Measurements from ENCODE around the gene RNASE8. TPM values are rescaled to one million over a fixed set of nuclear protein-coding genes. Genes with fewer than 3 reads are reported as not detected.

RNASE8 gene
- total and polyA plus RNA-seq, 2 of the 8 experiments (the other 6 are each of a cell fraction or from before 2014, with no cell fraction given): not detected

DNA sequence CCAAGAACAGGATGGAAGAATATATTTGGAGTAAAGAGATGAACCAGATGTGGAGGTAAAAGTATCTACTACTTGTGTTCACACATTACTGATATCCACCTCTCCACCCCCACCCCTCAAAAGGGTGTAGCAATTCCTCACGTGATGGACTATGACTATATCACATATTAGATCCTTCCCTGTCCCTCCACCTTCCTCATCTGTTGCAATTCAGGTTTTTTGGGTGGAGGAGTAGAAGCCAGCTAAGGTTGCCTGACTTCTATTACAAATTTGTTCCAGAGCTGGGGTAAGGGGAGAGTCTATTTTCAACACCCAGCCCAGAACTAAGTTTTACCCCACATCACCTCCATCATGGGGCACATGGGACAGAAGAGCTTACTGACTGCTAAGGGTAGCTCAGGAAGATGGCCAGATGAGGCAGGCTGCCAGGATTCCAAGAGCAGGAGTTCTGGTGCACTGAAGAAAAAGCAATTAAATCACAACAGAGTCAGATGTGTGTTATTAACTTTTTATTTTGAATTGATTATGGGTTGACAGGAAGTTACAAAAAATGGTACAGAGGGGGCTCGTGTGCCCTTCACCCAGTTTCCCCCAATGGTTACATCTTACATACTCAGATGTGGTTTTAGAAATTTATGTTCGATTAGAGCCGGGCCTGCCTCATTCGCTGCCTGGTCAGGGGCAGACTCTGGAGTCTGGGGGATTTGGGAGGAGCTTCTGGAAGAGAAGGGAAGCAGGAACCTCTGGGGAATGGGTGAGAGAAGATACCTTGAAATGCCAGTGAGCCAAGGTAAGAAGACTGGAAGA is 25.1 kb upstream of the RNASE8 start:
- no peak overlapping the region for H3K27ac ChIP-seq (ENCODE audit: low read depth, low read length)
- 77% methylated on average over 5 of the region's 5 CpGs; no CpG with 5 or more reads in 1 of the 2 experiments for WGBS, 2 experiments (ENCODE audit: extremely low coverage in 1 of 2, insufficient coverage in 1 of 2, insufficient read length in 1 of 2, insufficient replicate concordance in 2 of 2, low coverage in 1 of 2, low lambda C conversion rate in 2 of 2, missing lambda C conversion rate in 1 of 2)
- POLR2A ChIA-PET (ENCODE audit: partially characterized antibody): interaction anchor here (0.6 to 2.2 kb wide), 3 partner anchors 8 to 34 kb away, joined by 3 to 9 read pairs (median 3); partner anchors contain the start of gene NDRG2

More for the DNA sequence above, 25.1 kb upstream of the RNASE8 start:
- Histone ChIP-seq H2AFZ (ENCODE audit: low read length) (no peak overlapping the region), H2BK5ac (ENCODE audit: low read depth, low read length) (no peak overlapping the region), H3K27me3 (replicated peaks in 1 of 4; ENCODE audit: control insufficient read depth in 3 of 4, extremely low read depth in 1 of 4, insufficient read depth in 3 of 4, low read length in 3 of 4) (no peaks in the 10 kb centered on the region), H3K23me2 (ENCODE audit: low read depth, low read length) (no peaks in the 10 kb centered on the region; the same call in 1 of the 2 replicates), H2BK20ac (ENCODE audit: low read length) (no peak overlapping the region), H4K8ac (ENCODE audit: extremely low read depth, insufficient read depth, low read length) (no peak overlapping the region), H3K9me3 (ENCODE audit: insufficient read depth in 2 of 2, low read depth in 1 of 2, low read length in 1 of 2) (no peaks in the 10 kb centered on the region), H2AK5ac (ENCODE audit: low read depth, low read length) (no peak overlapping the region), H2BK15ac (ENCODE audit: low read length) (no peak overlapping the region), H3K4ac (replicated peaks; ENCODE audit: insufficient read length, low read depth, low read length) (no peak overlapping the region), H3K4me1 (replicated peaks in 1 of 4; ENCODE audit: control insufficient read depth in 3 of 4, insufficient read depth in 4 of 4, low read length in 3 of 4) (no peaks in the 10 kb centered on the region), H3K18ac (ENCODE audit: extremely low read depth, low read length) (no peak overlapping the region), H3K79me1 (ENCODE audit: low read depth, low read length) (no peaks in the 10 kb centered on the region), H3K23ac (ENCODE audit: insufficient read length) (no peak overlapping the region), H4K91ac (replicated peaks; ENCODE audit: insufficient read length, low read length) (no peak overlapping the region), H3K79me2 (ENCODE audit: control insufficient read depth in 1 of 2, insufficient read depth in 2 of 2, low read length in 2 of 2) (no peaks in the 10 kb centered on the region), H3K9ac (replicated peaks in 1 of 4; ENCODE audit: extremely low read depth in 1 of 4, low read depth in 3 of 4, low read length in 3 of 4) (no peak overlapping the region), H3K14ac (ENCODE audit: insufficient read length) (no peak overlapping the region), H4K5ac (ENCODE audit: insufficient read length, low read depth, low read length) (no peak overlapping the region), H3K36me3 (ENCODE audit: control insufficient read depth in 2 of 4, insufficient read depth in 4 of 4, low read length in 3 of 4) (no peaks in the 10 kb centered on the region), H3K56ac (replicated peaks; ENCODE audit: insufficient read length, low read depth, low read length) (no peak overlapping the region), H2BK12ac (ENCODE audit: low read depth, low read length) (no peak overlapping the region), H4K20me1 (replicated peaks in 1 of 2; ENCODE audit: control insufficient read depth in 1 of 2, insufficient read depth in 2 of 2, low read length in 2 of 2) (no peaks in the 10 kb centered on the region), H3K4me2 (ENCODE audit: insufficient read depth in 1 of 2, low read depth in 2 of 2, low read length in 2 of 2) (no peak overlapping the region), H3K4me3 (ENCODE audit: extremely low read depth in 1 of 4, insufficient read depth in 2 of 4, low read depth in 3 of 4, low read length in 4 of 4) (no peak overlapping the region), H2BK120ac (replicated peaks; ENCODE audit: low read depth, low read length) (no peak overlapping the region)
- TF ChIP-seq BCL11A (IDR thresholded peaks at IDR 0.05; ENCODE audit: low read depth in 2 of 2, low read length in 2 of 2) (no peak), POLR2AphosphoS5 (IDR thresholded peaks at IDR 0.05; ENCODE audit: low read depth, low read length) (no peak), CTBP2 (IDR thresholded peaks at IDR 0.05; ENCODE audit: borderline replicate concordance, insufficient read depth, insufficient read length, low read length) (no peak)
- DNase-seq (ENCODE audit: low read depth in 1 of 2, low spot score in 2 of 2) (no peak), FAIRE-seq (no peak)
- CTCF ChIA-PET (ENCODE audit: partially characterized antibody): interaction anchor here (0.8 to 8.8 kb wide), 11 partner anchors 8 to 72 kb away, joined by 3 to 152 read pairs (median 5); partner anchors contain the start of gene NDRG2
